GM21529 (cell line): Measurements from ENCODE around the gene SEMA3C.
"Not testable (repeated sequence)": the region's sequence is repeated elsewhere in the genome, so short reads cannot be mapped to it uniquely, and the experiment has no call there.

Source experiments
- ATAC-seq: cut with Tn5 transposase; IDR thresholded peaks from one replicate; pipeline ENCODE4 v1.9.1; 2021; ENCODE audit not compliant: unreplicated experiment

The SEMA3C gene

GRCh38 chr7:80929619-80930018 is 10.8 kb upstream of the SEMA3C start:
- ATAC-seq, result no peak

- not testable (repeated sequence) for ATAC-seq
These were observed 8.1 kb upstream of the SEMA3C start for GRCh38 chr7:80926955-80927354.

DNA sequence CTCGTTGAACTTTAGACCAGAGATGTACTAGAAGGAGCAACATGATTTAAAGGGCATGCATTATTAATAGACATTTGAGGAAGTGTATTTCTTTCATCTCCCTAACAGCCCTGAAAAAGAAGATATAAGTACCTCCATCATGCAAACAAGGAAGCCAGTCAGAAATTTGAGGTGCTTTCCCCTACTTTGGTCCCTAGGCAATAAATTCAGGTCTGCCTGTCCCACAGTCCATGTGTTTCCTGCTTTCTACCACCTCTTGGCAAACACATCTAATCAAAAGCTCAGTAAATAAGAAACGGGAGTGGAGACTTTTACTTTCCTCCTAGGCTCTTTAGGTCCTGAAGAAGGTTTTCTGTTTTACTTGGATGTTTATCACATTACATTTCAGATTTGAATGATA is 5.2 kb upstream of the SEMA3C start:
- ATAC-seq, result no peak

DNA sequence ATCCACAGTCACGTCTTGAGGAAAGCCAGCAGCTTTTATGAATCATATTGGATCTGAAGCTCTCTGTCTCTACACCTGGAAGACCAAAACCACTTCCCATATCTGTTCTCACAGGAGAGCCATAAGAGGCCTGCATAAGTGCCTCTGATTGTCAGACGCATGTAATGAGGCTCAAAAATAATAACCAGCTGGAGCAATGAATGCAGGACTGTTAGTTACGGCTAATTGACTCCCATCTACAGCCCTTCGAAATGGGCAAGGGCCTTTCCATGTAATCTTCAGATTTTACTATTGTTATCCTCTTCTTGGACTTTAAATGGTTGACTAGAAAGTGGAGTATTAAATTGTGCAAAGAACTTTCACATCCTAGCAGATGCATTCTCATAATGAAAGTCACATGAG is 4.4 kb upstream of the SEMA3C start:
- ATAC-seq, result no peak

- ATAC-seq, result no peak
These were observed 3.6 kb upstream of the SEMA3C start for GRCh38 chr7:80922253-80923049.

DNA sequence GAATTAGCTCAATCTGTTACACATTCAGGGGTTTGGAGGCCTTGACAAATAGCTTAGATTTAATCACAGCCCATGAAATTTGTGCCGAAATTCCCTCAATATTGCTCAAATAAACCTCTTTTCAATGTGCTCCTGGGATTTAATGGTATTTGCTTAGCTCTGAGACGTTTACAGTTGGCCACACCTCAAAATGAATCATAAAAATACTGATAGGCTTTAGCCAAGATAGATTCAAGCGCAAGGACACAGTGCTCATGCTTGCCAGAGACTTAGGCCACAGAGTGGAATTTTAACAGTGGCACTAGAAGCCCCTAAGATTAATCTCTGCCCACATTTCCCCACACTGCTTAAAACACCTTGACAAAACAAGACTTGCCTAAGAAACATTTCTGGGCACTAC is 2.3 kb upstream of the SEMA3C start:
- no peak for ATAC-seq

- ATAC-seq, result no peak
These were observed 452 bp downstream of the SEMA3C start for GRCh38 chr7:80918399-80918798.

GRCh38 chr7:80916770-80917741 is 1.8 kb downstream of the SEMA3C start:
- no peak for ATAC-seq

- no peak for ATAC-seq
These were observed 8.6 kb downstream of the SEMA3C start for GRCh38 chr7:80910228-80910627.

- no peak for ATAC-seq
These were observed 10.5 kb downstream of the SEMA3C start for GRCh38 chr7:80908360-80908797.

DNA sequence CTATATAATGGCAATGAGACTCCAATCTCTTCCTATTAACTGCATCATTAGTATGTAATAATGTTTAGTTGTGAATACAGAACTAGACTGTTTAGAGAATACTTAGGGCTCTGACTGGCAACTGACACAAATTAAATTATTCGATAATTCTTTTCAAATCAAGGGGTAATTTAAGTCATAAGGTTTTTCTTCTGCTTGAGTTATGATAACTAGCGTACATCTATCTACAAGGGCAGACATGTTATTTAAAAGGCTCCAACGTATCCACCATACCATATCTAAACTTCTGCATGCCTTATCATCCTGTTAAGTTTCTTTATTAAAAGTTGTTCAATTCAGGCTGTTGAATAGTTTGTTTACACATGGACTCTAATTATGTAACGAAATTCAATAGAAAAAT is 11.2 kb downstream of the SEMA3C start:
- ATAC-seq, result no peak

DNA sequence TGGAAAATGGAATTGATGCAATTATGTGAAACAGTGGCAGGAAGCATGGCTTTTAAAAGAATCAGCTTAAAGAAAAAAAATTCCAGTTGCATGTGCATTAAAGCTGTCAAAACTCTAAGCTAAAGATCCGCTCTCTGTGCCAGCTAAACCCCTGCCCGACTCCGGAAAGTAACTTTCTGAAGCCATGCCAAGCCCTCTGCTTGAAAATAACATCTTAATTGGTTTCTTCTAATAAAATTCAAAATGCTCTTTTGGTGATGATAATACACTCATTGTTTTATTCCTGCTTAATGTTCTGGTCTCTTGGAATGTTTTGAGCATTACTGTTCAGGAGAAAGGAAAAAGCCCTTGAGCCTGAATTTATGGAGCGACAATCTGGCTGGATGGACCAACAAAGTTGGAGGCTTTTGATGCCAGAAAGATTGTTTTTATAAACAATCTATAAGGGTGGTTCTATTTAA is 11.7 kb downstream of the SEMA3C start:
- no peak for ATAC-seq

DNA sequence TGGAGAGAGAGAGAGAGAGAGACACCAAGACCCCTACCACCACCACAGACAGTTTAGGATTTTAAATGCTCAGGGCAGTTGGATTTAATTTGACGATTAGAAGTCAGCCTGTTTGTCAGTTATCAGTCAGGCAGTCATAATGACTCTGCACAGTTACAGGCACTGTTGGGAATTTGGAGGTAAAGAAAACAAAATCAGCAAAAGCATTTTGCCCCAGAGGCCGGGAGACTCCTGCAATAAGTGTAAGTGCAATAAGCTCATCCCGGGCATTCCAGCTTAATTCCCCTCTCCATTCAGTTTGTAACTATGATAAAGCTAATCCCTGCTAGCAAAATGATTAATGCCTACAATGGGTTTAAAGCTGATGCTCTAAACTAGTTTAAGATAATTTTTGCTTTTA is 13.5 kb downstream of the SEMA3C start:
- no peak for ATAC-seq

DNA sequence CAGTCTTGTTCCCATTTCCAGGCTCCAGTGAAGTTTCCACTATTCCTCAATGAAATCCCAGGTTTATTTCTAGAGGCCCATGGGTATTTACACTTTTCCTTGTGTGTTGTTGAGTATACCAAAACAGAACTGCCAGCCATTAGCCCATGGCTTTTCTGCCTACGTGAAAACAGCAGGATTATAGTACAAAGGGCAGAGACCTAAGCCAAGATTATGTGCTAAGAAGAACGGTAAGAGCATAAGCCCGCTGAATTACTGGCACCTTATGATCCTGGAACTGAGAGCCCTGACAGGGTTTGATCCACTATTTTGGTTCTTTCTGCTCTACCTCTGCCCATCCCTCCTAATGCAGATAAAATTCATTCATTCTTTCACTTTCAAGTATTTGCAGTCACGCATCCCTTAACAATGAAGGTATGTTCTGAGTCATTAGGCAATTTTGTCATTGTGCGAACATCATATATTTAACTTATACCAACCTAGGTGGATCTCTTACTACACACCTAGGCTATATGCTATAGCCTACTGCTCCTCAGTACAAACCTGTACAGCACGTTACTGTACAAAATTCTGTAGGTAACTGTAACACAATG is 16.0 kb downstream of the SEMA3C start:
- ATAC-seq, result no peak

- no peak for ATAC-seq
These were observed 16.8 kb downstream of the SEMA3C start for GRCh38 chr7:80902019-80902418.

DNA sequence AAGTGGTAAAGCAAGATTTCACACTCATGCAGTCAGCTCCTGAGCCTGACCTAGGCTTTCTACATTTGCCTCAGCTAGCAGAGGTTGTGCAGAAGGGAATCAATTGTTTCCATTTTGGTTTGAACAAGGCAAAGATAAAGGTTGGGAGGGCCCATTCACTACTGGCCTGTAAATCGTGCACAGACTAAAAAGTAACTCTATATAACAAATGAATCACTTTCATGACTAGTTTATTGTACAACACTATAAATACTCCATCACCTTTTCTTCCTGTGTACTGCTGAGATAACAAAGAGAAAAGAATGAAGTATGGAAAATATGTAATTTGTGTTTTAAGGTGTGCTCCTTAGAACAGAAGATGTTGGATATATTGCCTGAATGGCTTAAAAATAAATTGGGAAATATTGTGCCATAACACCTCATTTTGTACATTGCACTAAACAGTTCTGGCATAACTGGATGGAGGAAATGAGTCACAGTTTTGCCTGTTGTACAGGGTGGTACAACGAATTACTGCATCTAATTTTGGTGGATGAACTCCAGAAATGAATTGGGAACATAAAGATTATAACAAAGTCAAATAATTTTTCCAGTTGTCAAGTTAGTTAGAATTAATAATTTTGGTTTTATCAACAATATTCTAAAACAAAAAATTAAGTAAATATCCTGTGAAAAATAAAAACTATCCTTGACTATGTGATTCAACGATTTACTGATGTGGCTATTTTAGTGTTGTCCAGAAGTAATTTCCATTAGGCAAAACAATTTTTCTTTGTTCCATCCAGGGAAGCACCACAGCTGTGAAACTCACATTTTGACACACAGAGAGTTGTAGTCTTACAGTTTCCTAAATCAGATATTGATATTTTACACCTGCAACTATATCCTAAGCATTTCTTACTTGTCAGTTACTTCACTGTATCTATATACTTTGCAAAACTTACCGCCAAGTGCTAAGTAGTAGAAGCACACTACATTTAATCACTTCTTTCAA is 18.0 kb downstream of the SEMA3C start:
- ATAC-seq, result no peak

DNA sequence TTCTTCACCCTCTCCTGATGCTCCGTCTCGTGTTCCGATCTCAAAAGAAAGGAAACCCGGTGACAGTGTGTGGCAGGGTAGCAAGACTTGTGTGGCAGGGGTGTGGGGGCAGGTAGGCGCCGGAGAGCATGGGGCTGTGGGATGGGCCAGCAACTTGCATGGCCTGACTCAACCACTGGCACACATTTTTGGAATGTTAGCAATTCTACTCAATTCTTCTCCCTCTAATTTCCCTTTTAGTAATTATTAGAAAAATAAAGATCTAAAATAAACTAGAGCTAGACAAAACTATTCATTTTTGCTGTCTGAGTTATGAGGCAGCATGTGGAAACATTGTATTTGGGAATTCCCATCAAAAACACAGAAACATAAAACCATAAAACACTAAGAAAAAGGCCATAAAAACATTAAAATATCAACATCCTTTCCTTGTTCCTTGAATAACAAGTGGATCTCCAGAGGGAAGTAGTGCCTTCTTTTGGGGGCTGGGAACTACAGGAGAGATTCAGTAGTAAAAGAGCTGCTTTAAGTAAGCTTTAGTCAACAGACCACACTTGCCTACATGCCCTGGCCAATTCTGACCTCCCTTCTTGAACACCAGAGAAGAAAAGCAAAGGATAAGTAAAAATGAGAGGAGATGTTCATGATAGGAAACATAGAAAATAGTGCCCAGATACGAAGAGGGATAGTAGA is 21.8 kb downstream of the SEMA3C start:
- ATAC-seq, result no peak

GRCh38 chr7:80895056-80895455 is 23.8 kb downstream of the SEMA3C start:
- no peak for ATAC-seq

- ATAC-seq, result no peak
These were observed 27.6 kb downstream of the SEMA3C start for GRCh38 chr7:80891259-80891544.
